Psoas muscle (tissue), 8 donors: ENCODE measurements around the gene SYK. TPM values are rescaled to one million over a fixed set of nuclear protein-coding genes. Genes with fewer than 3 reads are reported as not detected.

Experiments used
- ATAC-seq, 4 donors: fragments of 200-7000 bp; cut with Tn5 transposase; one replicate each; pipeline ENCODE4 v1.9.1; 2020; ENCODE audit warnings: moderate library complexity in 3 of 4, mild to moderate bottlenecking in 2 of 4
- DNase-seq, 2 donors: peaks; one replicate each; pipeline ENCODE4 v3.0.0-alpha.2; 2020
- H3K27ac ChIP-seq: fragments of 200-600 bp; one replicate; pipeline ENCODE4 v1.8.0; 2022
- H3K27me3 ChIP-seq, 3 donors: fragments of 200-600 bp in 1 of 3; one replicate each; pipeline versions ENCODE4 v1.6.1 to v1.8.0; 2013 to 2022; ENCODE audit warnings: low read length in 2 of 3, mild to moderate bottlenecking in 2 of 3, moderate library complexity in 1 of 3; ENCODE audit not compliant: insufficient read depth in 3 of 3
- H3K36me3 ChIP-seq, 2 donors: fragments of 200-600 bp in 1 of 2; one replicate each; pipeline versions ENCODE4 v1.6.1 to v1.8.0; 2013 to 2022; ENCODE audit warnings: low read depth in 1 of 2, mild to moderate bottlenecking in 1 of 2, moderate library complexity in 1 of 2; ENCODE audit not compliant: insufficient read depth in 1 of 2
- H3K4me1 ChIP-seq: fragments of 200-600 bp; one replicate; pipeline ENCODE4 v1.8.0; 2022
- H3K4me3 ChIP-seq: fragments of 200-600 bp; one replicate; pipeline ENCODE4 v1.8.0; 2022; ENCODE audit warnings: mild to moderate bottlenecking
- H3K9me3 ChIP-seq: fragments of 200-600 bp; one replicate; pipeline ENCODE4 v1.8.0; 2022
- CTCF ChIP-seq: fragments of 200-600 bp; IDR thresholded peaks from one replicate; pipeline ENCODE4 v1.8.0; 2022; ENCODE audit warnings: antibody characterized with exemption
- WGBS, 3 donors: extraction: QIAGEN DNeasy Blood & Tissue Kit; methylation state at CpG; one replicate each; pipeline versions ENCODE4 v1.1.6 to v1.1.7; 2013; 5-methylcytosine and 5-hydroxymethylcytosine counted together
- intact Hi-C, 2 donors: fragments of 100-400 bp; cut with DNase I; formaldehyde crosslinking; loops; one replicate each; pipeline versions ENCODE4 v1.11.0 to v1.14.2; 2022
- polyA plus RNA-seq, 3 donors: library from polyadenylated mRNA; stranded (reverse); fragments of 200-250 nt; gene quantifications; one replicate each; pipeline ENCODE4 v1.2.3, GENCODE V29; 2013
- total RNA-seq, 4 donors: library from RNA; stranded (reverse); fragmentation: NEBNext Ultra II Directional in 2 of 4; extraction: Animal tissue kit (Norgen Biotek cat#: 25700) in 2 of 4; gene quantifications; one replicate each; pipeline versions ENCODE4 v1.2.1 to v1.2.4, GENCODE V29; 2021 to 2023
- donor health status: healthy with polysubstance abuse.
- donor health status: DM: no; HTN: no; CAD: no; lungs with moderate emphysema.
- donor health status: Bipolar disorder and iron deficiency.
- donor health status: healthy.
- donor health status: DM: yes; HTN: yes; CAD: no.
- donor health status: DM: no; HTN: no; CAD: no.
- donor health status: DM: no; HTN: no; CAD: no.
- donor health status: DM: yes; HTN: yes; CAD: no.

The SYK gene
- total and polyA plus RNA-seq, 7 donors = 0.40 to 2.8 (median 1.4) TPM

DNA sequence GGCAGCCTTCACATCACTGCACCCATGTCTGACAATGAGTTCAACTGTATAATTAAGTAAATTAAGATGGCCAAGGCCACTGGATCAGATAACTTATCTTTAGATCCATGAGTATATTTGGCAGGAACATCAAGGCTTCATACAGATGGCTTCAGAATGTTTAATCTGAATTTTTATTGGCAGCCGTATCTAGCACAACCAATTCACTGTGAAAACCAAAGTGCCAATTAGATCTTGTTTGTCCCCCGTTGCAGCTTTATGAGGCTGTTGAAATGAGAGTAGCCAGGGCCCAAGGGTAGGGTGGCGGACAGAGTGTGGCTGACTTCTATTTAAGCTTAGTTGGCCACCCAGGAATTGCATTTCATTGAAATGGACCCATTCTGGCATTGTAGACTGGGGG, 137.7 kb downstream of the SYK start:
- H3K4me1 ChIP-seq = no peaks in the 10 kb centered on the region
- ATAC-seq (no peak), DNase-seq (no peak)
- intact Hi-C loops = no loop called here
- H3K9me3 ChIP-seq = no peaks in the 10 kb centered on the region
- H3K36me3 ChIP-seq = no peaks in the 10 kb centered on the region
- peaks cover 0 to 3% (median 0%) of the 10 kb centered on the region in 3 donors for H3K27me3 ChIP-seq
- TF ChIP-seq CTCF = no peak
- 64 to 84% (median 68%) methylated on average over 3 of the region's 3 CpGs for WGBS, 3 donors
- no peak overlapping the region for H3K27ac ChIP-seq
- no peak overlapping the region for H3K4me3 ChIP-seq

- Histone ChIP-seq H3K9me3 (no peaks in the 10 kb centered on the region), H3K27ac (no peak overlapping the region), H3K4me1 (no peaks in the 10 kb centered on the region), H3K36me3 (no peaks in the 10 kb centered on the region), H3K27me3 (peaks cover 0 to 3% (median 0%) of the 10 kb centered on the region in 3 donors), H3K4me3 (no peak overlapping the region)
- TF ChIP-seq CTCF = no peak
- ATAC-seq = no peak
- no peak for DNase-seq
- 80 to 95% (median 83%) methylated on average over 1 of the region's 1 CpG for WGBS, 3 donors
- intact Hi-C loops = no loop called here
Observed at GRCh38 chr9:90940280-90940679, 138.7 kb downstream of the SYK start.

- Histone ChIP-seq H3K27me3 (peaks cover 0 to 3% (median 0%) of the 10 kb centered on the region in 3 donors), H3K9me3 (no peaks in the 10 kb centered on the region), H3K27ac (no peak overlapping the region), H3K36me3 (no peaks in the 10 kb centered on the region), H3K4me1 (no peaks in the 10 kb centered on the region), H3K4me3 (no peak overlapping the region)
- ATAC-seq (no peak), DNase-seq (no peak)
- intact Hi-C loops = no loop called here
- TF ChIP-seq CTCF = no peak
- WGBS, 3 donors = 84 to 86% (median 86%) methylated on average over 5 of the region's 5 CpGs
Observed at GRCh38 chr9:90941661-90942060, 140.0 kb downstream of the SYK start.

DNA sequence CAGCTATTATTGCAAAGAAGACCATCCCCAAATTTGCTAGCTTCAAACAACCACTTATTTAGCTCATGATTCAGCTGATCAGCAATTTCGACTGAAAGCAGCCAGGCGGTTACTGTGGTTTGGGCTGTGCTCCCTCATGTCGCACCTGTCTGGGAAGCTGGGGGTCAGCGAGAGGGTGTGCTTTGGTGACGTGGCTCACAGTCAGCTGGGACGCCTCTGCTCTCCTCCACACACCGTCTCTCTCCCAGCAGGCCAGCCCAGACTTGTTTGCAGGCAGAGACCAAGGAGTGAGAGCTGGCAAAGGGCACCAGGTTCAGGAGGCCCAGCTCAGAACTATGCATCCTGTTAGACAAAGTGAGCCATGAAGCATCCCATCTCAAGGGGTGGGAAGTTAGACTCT, 140.9 kb downstream of the SYK start:
- no peaks in the 10 kb centered on the region for H3K9me3 ChIP-seq
- no peaks in the 10 kb centered on the region for H3K4me1 ChIP-seq
- no peak overlapping the region for H3K27ac ChIP-seq
- peak in 2 of 4 donors; percentile 43 to 73 for ATAC-seq
- no peak overlapping the region for H3K4me3 ChIP-seq
- no peaks in the 10 kb centered on the region for H3K27me3 ChIP-seq
- intact Hi-C loops = no loop called here
- no peak for DNase-seq
- 56 to 65% (median 64%) methylated on average over 7 of the region's 7 CpGs for WGBS, 3 donors
- H3K36me3 ChIP-seq = no peaks in the 10 kb centered on the region
- TF ChIP-seq CTCF = no peak

DNA sequence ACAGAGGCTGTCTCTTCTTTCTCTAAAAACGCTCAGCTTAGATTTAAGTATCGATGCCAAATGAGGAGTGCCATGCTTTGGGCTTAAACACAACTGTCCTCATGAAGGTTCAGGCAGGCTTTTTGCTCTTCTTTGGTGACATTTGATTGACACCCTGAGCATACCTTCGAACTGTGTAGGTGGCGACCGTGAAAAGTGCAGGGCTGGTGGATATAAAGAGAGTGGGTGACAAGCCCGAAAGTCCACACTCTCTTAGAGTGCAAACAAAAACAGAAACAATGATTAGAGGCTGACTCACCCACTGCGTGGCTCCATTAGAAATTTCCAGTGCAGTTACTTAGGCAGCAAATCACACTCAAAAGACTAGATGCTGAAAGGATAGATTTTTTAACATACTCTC, 141.7 kb downstream of the SYK start:
- Histone ChIP-seq H3K9me3 (no peaks in the 10 kb centered on the region), H3K27ac (no peak overlapping the region), H3K27me3 (no peaks in the 10 kb centered on the region), H3K4me1 (no peaks in the 10 kb centered on the region), H3K4me3 (no peak overlapping the region), H3K36me3 (no peaks in the 10 kb centered on the region)
- ATAC-seq (no peak), DNase-seq (no peak)
- intact Hi-C loops = no loop called here
- TF ChIP-seq CTCF = no peak
- WGBS, 3 donors = 82 to 84% (median 84%) methylated on average over 7 of the region's 7 CpGs
